ENCODE measurements around the gene CANT1. TPM values are rescaled to one million over a fixed set of nuclear protein-coding genes. Genes with fewer than 3 reads are reported as not detected.

CANT1 gene
- total and polyA plus RNA-seq, 2 of the 13 experiments (the other 11 are each of a cell fraction or from before 2014, with no cell fraction given), result 34.1 to 42.1 TPM

- TF ChIP-seq ZBTB40 (IDR thresholded peaks at IDR 0.05) (no peak), ZBTB40 (CRISPR knock-in tag; IDR thresholded peaks at IDR 0.05) (no peak; the same call in 1 of the 2 replicates), MBNL3 (CRISPR knock-in tag; conservative IDR thresholded peaks at IDR 0.05) (no peak), GRHL1 (CRISPR knock-in tag; conservative IDR thresholded peaks at IDR 0.05) (no peak), ZSCAN25 (CRISPR knock-in tag; IDR thresholded peaks at IDR 0.05) (no peak), CREB3 (CRISPR knock-in tag; IDR thresholded peaks at IDR 0.05) (no peak), FOXJ3 (CRISPR knock-in tag; IDR thresholded peaks at IDR 0.05; ENCODE audit: borderline replicate concordance) (no peak), RBM22 (optimal IDR thresholded peaks at IDR 0.05; ENCODE audit: low read length) (no peak), KLF15 (CRISPR knock-in tag; IDR thresholded peaks at IDR 0.05; ENCODE audit: borderline replicate concordance) (no peak), SRSF4 (IDR thresholded peaks at IDR 0.05; ENCODE audit: low read depth, low read length, poor library complexity, severe bottlenecking) (no peak), ZNF224 (CRISPR knock-in tag; IDR thresholded peaks at IDR 0.05) (no peak)
Observed at GRCh38 chr17:78970834-78971755, 38.5 kb downstream of the CANT1 start (continued).
